Liver (tissue), 3 donors: ENCODE measurements around the gene NR5A1.

ENCODE experiments used
- CTCF ChIP-seq: fragments of 150-350 bp; IDR thresholded peaks from 2 replicates; pipeline ENCODE4 v1.5.1; 2017; ENCODE audit warnings: improper control_type of control experiment, low read depth, low read length; ENCODE audit not compliant: missing input control
- EGR1 ChIP-seq, 2 donors: IDR thresholded peaks; 2 replicates each; pipeline ENCODE4 v1.6.1; 2016 to 2018; ENCODE audit warnings: antibody characterized with exemption in 2 of 2, low read depth in 2 of 2
- FOXA2 ChIP-seq: IDR thresholded peaks from 2 replicates; pipeline ENCODE4 v1.6.1; 2016; ENCODE audit warnings: antibody characterized with exemption
- HNF4A ChIP-seq, 2 donors: conservative IDR thresholded peaks; 2 replicates each; pipeline ENCODE4 v1.6.1; 2016; ENCODE audit warnings: antibody characterized with exemption in 2 of 2, mild to moderate bottlenecking in 2 of 2
- RAD21 ChIP-seq, 2 donors: IDR thresholded peaks; 2 replicates each; pipeline ENCODE4 v1.6.1; 2016; ENCODE audit warnings: antibody characterized with exemption in 2 of 2, mild to moderate bottlenecking in 2 of 2
- RXRA ChIP-seq, 2 donors: IDR thresholded peaks; 2 replicates each; pipeline ENCODE4 v1.6.1; 2017 to 2018; ENCODE audit warnings: antibody characterized with exemption in 2 of 2, mild to moderate bottlenecking in 1 of 2
- SP1 ChIP-seq: IDR thresholded peaks from 2 replicates; pipeline ENCODE4 v1.6.1; 2018; ENCODE audit warnings: antibody characterized with exemption, mild to moderate bottlenecking
- YY1 ChIP-seq: IDR thresholded peaks from 2 replicates; pipeline ENCODE4 v1.6.1; 2016; ENCODE audit warnings: antibody characterized with exemption, mild to moderate bottlenecking
- TF ChIP-seq, protein P1 (sequence below): IDR thresholded peaks from 2 replicates; pipeline ENCODE4 v1.6.1; 2016; ENCODE audit warnings: antibody characterized with exemption
- donor health status: healthy.
- donor health status: healthy.

GRCh38 chr9:124553738-124554137 is 46.5 kb upstream of the NR5A1 start:
- TF ChIP-seq SP1 (no peak), HNF4A (conservative IDR thresholded peaks at IDR 0.05) (no peak), YY1 (no peak), CTCF (no peak), RAD21 (IDR thresholded peaks at IDR 0.05) (no peak), FOXA2 (no peak), EGR1 (IDR thresholded peaks at IDR 0.05; ENCODE audit: low read depth in 2 of 2) (no peak), RXRA (IDR thresholded peaks at IDR 0.05) (no peak)
- TF ChIP-seq, protein P1, sequence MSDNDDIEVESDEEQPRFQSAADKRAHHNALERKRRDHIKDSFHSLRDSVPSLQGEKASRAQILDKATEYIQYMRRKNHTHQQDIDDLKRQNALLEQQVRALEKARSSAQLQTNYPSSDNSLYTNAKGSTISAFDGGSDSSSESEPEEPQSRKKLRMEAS = no peak
